MM.1S (cell line): ENCODE measurements around the gene PICK1.

Source experiments
- EZH2phosphoT487 ChIP-seq: fragments of 300-600 bp; sonication (generic); IDR thresholded peaks from 2 replicates; pipeline ENCODE4 v1.6.1; 2018; ENCODE audit warnings: antibody characterized with exemption, low read length
- TF ChIP-seq, protein P1 (sequence below): fragments of 300-600 bp; sonication (generic); IDR thresholded peaks from 2 replicates; pipeline ENCODE4 v1.5.1; 2016; ENCODE audit warnings: antibody characterized with exemption, low read length, mixed read lengths

DNA sequence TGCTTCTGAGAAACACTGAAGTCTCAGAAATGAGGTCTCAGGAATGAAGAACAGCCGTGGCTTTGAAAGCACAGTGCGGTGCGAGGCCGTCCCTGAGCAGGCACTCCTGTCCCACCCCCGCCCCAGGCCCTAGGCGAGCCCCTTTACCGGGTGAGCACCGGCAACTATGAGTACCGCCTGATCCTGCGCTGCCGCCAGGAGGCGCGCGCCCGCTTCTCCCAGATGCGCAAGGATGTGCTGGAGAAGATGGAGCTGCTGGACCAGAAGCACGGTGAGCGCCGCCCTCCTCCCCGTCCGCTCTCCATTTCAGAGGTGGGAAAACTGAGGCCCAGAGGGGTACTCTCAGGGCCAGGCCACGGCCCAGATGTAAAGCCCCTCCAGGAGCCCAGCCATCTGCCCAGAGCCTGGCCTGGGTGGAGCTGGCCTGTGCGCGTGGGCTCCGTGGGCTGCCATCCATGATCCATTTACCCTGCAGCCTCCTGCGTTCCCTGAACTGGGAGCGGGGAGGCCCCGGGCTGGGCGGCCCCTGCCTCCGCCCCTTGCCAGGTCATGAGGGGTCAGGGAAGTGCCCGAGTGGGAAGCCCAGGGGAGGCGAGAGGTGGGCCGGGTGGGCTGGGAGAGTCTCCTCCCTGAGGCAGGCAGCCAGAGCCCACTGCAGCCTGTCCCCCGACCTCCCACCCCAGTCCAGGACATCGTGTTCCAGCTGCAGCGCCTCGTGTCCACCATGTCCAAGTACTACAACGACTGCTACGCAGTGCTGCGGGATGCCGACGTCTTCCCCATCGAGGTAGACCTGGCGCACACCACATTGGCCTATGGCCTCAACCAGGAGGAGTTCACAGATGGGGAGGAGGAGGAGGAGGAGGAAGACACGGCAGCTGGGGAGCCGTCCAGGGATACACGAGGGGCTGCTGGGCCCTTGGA lies 17.2 kb downstream of the PICK1 start:
- TF ChIP-seq, protein P1, sequence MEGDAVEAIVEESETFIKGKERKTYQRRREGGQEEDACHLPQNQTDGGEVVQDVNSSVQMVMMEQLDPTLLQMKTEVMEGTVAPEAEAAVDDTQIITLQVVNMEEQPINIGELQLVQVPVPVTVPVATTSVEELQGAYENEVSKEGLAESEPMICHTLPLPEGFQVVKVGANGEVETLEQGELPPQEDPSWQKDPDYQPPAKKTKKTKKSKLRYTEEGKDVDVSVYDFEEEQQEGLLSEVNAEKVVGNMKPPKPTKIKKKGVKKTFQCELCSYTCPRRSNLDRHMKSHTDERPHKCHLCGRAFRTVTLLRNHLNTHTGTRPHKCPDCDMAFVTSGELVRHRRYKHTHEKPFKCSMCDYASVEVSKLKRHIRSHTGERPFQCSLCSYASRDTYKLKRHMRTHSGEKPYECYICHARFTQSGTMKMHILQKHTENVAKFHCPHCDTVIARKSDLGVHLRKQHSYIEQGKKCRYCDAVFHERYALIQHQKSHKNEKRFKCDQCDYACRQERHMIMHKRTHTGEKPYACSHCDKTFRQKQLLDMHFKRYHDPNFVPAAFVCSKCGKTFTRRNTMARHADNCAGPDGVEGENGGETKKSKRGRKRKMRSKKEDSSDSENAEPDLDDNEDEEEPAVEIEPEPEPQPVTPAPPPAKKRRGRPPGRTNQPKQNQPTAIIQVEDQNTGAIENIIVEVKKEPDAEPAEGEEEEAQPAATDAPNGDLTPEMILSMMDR = no peak
- TF ChIP-seq EZH2phosphoT487 = no peak
